ENCODE data around the gene ASPHD2.

- TF ChIP-seq EZH2 (IDR thresholded peaks at IDR 0.05; ENCODE audit: borderline replicate concordance, low read length) (no peak), CTCF (IDR thresholded peaks at IDR 0.05; ENCODE audit: low read length) (no peak)
Observed at GRCh38 chr22:26382782-26383181, 46.3 kb upstream of the ASPHD2 start.

Data from OCI-LY1 (cell line).